Type B pancreatic cell (in vitro differentiated cells): ENCODE data around the gene KCNK17. TPM values are rescaled to one million over a fixed set of nuclear protein-coding genes. Genes with fewer than 3 reads are reported as not detected.
A peak's percentile ranks its signal among the peaks of the same experiment; 100 is the strongest.

Experiments used
- DNase-seq: peaks from one replicate; pipeline ENCODE4 v3.0.0; 2021; ENCODE audit warnings: mixed read lengths; ENCODE audit not compliant: unreplicated experiment; ENCODE audit errors: extremely low spot score
- H3K27ac Mint-ChIP-seq: 2 replicates; pipeline ENCODE4 v1.8.0; 2021; ENCODE audit warnings: mild to moderate bottlenecking, mixed read lengths
- H3K27me3 Mint-ChIP-seq: 2 replicates; pipeline ENCODE4 v1.8.0; 2021; ENCODE audit warnings: mixed read lengths
- H3K36me3 Mint-ChIP-seq: 2 replicates; pipeline ENCODE4 v1.8.0; 2021; ENCODE audit warnings: mixed read lengths
- H3K4me1 Mint-ChIP-seq: one replicate; pipeline ENCODE4 v1.8.0; 2021; ENCODE audit warnings: mixed read lengths; ENCODE audit not compliant: unreplicated experiment
- H3K4me3 Mint-ChIP-seq: 2 replicates; pipeline ENCODE4 v1.8.0; 2021; ENCODE audit warnings: mild to moderate bottlenecking, mixed read lengths
- H3K9me3 Mint-ChIP-seq: 2 replicates; pipeline ENCODE4 v1.8.0; 2021; ENCODE audit warnings: mixed read lengths
- total RNA-seq: library from RNA; stranded (reverse); gene quantifications from 2 replicates; pipeline ENCODE4 v1.2.1, GENCODE V29; 2021; ENCODE audit warnings: low replicate concordance
- TF ChIP-seq, protein P1 (sequence below): fragments of 200-600 bp; sonication (generic); conservative IDR thresholded peaks from 2 replicates; pipeline ENCODE4 v1.5.0; 2021; ENCODE audit warnings: antibody characterized with exemption, mild to moderate bottlenecking

The KCNK17 gene
- total RNA-seq, 1 donor from 2014 or later, result 9.9 TPM

GRCh38 chr6:39304951-39305350, 9.3 kb downstream of the KCNK17 start:
- H3K4me3 Mint-ChIP-seq, result no peak overlapping the region
- H3K27ac Mint-ChIP-seq, result no peak overlapping the region
- peaks cover 22% of the 10 kb centered on the region for H3K27me3 Mint-ChIP-seq
- DNase-seq, result no peak
- no peaks in the 10 kb centered on the region for H3K36me3 Mint-ChIP-seq
- H3K4me1 Mint-ChIP-seq, result peaks cover 3% of the 10 kb centered on the region
- TF ChIP-seq, protein P1, sequence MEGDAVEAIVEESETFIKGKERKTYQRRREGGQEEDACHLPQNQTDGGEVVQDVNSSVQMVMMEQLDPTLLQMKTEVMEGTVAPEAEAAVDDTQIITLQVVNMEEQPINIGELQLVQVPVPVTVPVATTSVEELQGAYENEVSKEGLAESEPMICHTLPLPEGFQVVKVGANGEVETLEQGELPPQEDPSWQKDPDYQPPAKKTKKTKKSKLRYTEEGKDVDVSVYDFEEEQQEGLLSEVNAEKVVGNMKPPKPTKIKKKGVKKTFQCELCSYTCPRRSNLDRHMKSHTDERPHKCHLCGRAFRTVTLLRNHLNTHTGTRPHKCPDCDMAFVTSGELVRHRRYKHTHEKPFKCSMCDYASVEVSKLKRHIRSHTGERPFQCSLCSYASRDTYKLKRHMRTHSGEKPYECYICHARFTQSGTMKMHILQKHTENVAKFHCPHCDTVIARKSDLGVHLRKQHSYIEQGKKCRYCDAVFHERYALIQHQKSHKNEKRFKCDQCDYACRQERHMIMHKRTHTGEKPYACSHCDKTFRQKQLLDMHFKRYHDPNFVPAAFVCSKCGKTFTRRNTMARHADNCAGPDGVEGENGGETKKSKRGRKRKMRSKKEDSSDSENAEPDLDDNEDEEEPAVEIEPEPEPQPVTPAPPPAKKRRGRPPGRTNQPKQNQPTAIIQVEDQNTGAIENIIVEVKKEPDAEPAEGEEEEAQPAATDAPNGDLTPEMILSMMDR, result no peak
- H3K9me3 Mint-ChIP-seq, result no peaks in the 10 kb centered on the region

GRCh38 chr6:39303425-39304153, 10.6 kb downstream of the KCNK17 start:
- Mint-ChIP-seq H3K27me3 (peaks cover 18% of the 10 kb centered on the region), H3K4me1 (no peaks in the 10 kb centered on the region), H3K9me3 (no peaks in the 10 kb centered on the region), H3K36me3 (no peaks in the 10 kb centered on the region), H3K4me3 (no peak overlapping the region), H3K27ac (no peak overlapping the region)
- no peak for DNase-seq
- TF ChIP-seq, protein P1, result peak; percentile 13

- Mint-ChIP-seq H3K27me3 (peaks cover 15% of the 10 kb centered on the region), H3K36me3 (no peaks in the 10 kb centered on the region), H3K4me1 (no peaks in the 10 kb centered on the region), H3K9me3 (no peaks in the 10 kb centered on the region), H3K4me3 (no peak overlapping the region), H3K27ac (no peak overlapping the region)
- peak; percentile 86 for DNase-seq
- TF ChIP-seq, protein P1, result peak; percentile 91
Measured at GRCh38 chr6:39302669-39303424, 11.4 kb downstream of the KCNK17 start.

DNA sequence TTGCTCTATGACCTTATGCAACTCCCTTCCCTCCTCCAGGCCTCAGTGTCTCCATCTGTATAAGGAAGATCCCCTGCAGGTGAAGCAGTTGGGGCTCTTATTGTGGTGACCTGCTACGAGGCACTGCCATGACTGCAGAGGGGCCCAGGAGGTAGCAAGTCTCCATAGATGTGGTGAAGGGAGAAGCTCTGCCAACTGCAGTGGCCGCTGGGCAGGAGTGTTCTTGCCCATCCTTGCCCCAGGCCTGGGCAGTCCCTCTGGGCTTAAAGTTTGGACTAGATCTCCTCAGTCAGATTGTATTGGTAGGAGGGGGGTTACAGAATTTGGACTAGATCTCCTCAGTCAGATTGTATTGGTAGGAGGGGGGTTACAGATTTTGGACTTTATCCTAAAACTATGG, 12.2 kb downstream of the KCNK17 start:
- no peaks in the 10 kb centered on the region for H3K4me1 Mint-ChIP-seq
- no peaks in the 10 kb centered on the region for H3K36me3 Mint-ChIP-seq
- no peak for DNase-seq
- no peak overlapping the region for H3K4me3 Mint-ChIP-seq
- no peaks in the 10 kb centered on the region for H3K9me3 Mint-ChIP-seq
- H3K27me3 Mint-ChIP-seq, result peaks cover 10% of the 10 kb centered on the region
- TF ChIP-seq, protein P1, result no peak
- no peak overlapping the region for H3K27ac Mint-ChIP-seq

GRCh38 chr6:39301606-39302005, 12.6 kb downstream of the KCNK17 start:
- Mint-ChIP-seq H3K4me1 (no peaks in the 10 kb centered on the region), H3K27me3 (peaks cover 8% of the 10 kb centered on the region), H3K9me3 (no peaks in the 10 kb centered on the region), H3K36me3 (no peaks in the 10 kb centered on the region), H3K27ac (no peak overlapping the region), H3K4me3 (no peak overlapping the region)
- no peak for DNase-seq
- TF ChIP-seq, protein P1, result peak; percentile 60
